GM06990 (cell line): ENCODE measurements around the gene HAPSTR1.

Source experiments
- DNase-seq: peaks from one replicate; pipeline ENCODE4 v3.0.0-alpha.2; 2011; ENCODE audit not compliant: insufficient read length; ENCODE audit errors: extremely low read depth
- H3K27me3 ChIP-seq: replicated peaks from 2 replicates; pipeline ENCODE4 v1.6.0; 2011; ENCODE audit warnings: low read length; ENCODE audit not compliant: control insufficient read depth, insufficient read depth
- H3K36me3 ChIP-seq: 2 replicates; pipeline ENCODE4 v1.5.1; 2011; ENCODE audit warnings: low read length; ENCODE audit not compliant: control insufficient read depth, insufficient read depth
- H3K4me3 ChIP-seq: replicated peaks from 2 replicates; pipeline ENCODE4 v1.5.1; 2011; ENCODE audit warnings: low read depth, mild to moderate bottlenecking, control low read depth, low read length
- TF ChIP-seq, protein P1 (sequence below): IDR thresholded peaks from 2 replicates; pipeline ENCODE4 v1.5.1; 2011; ENCODE audit warnings: low read length, control low read depth, mild to moderate bottlenecking, inconsistent platforms; ENCODE audit not compliant: insufficient read depth, poor library complexity, severe bottlenecking

Gene HAPSTR1

DNA sequence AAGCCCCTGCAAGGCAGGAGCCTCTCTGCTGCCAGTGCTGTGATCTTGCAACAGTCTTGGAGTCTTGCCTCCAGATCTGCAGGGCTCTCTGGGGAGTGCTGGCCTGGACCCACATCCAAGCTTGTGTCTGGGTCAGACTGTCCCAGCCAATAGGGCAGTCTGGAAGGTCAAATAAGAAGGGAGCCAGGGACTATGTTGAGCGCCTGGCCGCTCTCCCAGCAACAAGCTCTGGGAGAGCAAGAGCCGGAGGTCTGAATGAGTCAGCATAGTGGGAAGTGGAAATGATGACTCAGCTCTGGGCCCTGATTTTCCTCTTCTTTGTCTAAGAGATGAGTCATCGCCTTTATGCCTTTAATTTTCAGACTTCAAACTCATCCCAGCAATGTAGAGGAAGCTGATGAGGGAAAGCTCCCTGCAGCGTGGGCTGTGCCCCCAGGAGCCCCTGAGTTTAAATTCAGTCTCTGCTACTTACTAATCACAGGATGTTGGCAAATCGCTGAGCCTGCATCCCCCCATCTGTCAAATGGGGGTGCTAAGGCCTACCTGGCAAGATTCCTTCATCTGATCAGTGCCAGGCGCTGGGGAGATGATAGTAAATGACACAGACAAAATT, 43.6 kb upstream of the HAPSTR1 start:
- TF ChIP-seq, protein P1, sequence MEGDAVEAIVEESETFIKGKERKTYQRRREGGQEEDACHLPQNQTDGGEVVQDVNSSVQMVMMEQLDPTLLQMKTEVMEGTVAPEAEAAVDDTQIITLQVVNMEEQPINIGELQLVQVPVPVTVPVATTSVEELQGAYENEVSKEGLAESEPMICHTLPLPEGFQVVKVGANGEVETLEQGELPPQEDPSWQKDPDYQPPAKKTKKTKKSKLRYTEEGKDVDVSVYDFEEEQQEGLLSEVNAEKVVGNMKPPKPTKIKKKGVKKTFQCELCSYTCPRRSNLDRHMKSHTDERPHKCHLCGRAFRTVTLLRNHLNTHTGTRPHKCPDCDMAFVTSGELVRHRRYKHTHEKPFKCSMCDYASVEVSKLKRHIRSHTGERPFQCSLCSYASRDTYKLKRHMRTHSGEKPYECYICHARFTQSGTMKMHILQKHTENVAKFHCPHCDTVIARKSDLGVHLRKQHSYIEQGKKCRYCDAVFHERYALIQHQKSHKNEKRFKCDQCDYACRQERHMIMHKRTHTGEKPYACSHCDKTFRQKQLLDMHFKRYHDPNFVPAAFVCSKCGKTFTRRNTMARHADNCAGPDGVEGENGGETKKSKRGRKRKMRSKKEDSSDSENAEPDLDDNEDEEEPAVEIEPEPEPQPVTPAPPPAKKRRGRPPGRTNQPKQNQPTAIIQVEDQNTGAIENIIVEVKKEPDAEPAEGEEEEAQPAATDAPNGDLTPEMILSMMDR: no peak
- peak; percentile 67 for DNase-seq
- H3K36me3 ChIP-seq: no peaks in the 10 kb centered on the region
- no peaks in the 10 kb centered on the region for H3K27me3 ChIP-seq
- H3K4me3 ChIP-seq: no peak overlapping the region

DNA sequence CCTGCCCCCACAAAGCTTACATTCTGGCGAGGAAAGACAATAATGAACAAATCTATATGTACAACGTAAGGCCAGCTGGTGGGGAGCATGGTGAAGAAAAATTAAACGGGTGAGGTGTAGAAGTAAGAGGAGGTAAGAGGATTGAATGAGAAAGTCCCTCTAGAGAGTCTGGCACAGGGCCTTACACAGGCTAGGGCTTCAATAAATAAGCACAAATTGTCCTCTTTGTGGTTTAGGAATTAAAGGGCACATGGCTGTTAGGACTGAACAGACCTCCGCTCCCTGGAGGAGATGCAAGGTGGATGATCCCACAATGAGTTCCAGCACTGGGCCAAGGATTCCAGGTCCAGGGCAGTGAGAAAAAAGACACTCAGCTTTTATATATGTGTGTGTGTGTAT, 43.1 kb upstream of the HAPSTR1 start:
- no peak for DNase-seq
- H3K36me3 ChIP-seq: no peaks in the 10 kb centered on the region
- H3K27me3 ChIP-seq: no peaks in the 10 kb centered on the region
- TF ChIP-seq, protein P1: no peak
- no peak overlapping the region for H3K4me3 ChIP-seq

DNA sequence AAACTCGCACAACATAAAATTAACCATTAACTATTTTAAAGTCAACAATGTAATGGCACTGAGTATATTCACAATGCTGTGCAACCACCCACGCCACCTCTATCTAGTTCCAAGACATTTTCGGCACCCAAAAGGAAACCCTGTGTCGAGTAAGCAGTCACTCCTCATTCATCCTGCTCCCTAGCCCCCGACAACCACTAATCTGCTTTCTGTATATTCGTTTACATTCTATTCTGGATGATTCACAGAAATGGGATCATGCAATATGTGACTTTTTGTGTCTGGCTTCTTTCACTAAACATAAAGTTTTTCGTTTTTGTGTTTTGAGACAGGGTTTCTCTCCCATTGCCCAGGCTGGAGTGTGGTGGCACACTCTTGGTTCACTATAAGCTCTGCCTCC, 42.2 kb upstream of the HAPSTR1 start:
- Histone ChIP-seq H3K36me3 (no peaks in the 10 kb centered on the region), H3K4me3 (no peak overlapping the region), H3K27me3 (no peaks in the 10 kb centered on the region)
- DNase-seq: no peak
- TF ChIP-seq, protein P1: no peak

DNA sequence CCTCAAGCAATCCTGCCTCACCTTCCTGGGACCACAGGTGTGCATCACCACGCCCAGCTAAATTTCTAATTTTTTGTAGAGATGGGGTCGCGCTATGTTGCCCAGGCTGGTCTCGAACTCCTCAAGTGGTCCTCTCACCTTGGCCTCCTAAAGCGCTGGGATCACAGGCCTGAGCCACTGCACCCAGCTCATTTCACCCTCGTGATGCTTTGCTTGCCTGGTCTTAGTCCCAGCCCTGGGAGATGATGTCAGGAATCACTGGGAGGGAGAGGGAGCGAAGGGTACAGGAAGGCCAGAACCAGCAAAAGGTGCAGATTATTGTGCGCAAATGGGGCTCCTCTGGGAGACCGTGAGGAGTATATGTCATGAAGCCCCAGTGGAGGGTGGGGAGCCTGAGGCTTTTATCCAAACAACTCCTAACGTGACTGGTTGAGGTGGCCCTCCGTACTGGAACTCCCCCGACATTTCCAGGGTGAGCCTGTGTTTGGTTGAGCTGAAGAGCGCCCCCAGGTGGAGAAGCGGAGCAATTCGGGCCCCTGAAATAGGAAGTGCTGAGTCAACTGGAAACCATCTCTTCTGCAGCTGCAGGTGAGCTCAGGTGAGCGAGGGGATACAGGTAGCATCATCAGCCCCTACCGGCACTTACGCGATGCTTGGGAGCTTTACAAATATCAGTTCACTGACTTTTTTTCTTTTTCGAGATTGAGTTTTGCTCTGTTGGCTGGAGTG, 41.2 kb upstream of the HAPSTR1 start:
- no peak overlapping the region for H3K4me3 ChIP-seq
- TF ChIP-seq, protein P1: peak; percentile 67
- H3K36me3 ChIP-seq: no peaks in the 10 kb centered on the region
- no peaks in the 10 kb centered on the region for H3K27me3 ChIP-seq
- peak; percentile 24 for DNase-seq

DNA sequence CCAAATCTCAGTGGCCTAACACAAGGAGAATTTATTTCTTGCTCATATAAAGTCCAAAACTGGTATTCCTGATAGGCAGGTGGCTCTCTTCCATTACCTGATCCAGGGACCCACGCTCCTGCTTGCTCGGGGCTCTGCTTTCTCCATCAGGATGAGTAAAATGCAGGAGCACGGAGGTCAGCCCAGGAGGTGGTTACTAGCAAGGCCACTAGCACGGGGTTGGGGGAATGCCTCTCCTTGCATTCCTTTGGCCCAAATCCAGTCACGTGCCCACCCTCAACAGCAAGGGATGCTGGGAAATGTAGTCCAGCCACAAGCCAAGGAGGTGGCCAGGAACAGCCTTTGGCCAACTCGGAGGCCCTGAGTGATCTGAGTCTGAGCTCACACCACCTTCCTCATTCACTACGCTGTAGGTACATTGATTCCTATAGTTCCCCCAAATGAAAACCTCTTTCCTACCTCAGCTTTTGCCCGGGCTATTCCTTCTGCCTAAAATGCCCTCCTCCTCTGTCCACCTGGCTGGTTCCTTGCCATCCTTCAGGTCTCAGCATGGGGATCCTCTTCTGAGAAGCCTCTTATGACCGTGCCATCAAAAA, 38.3 kb upstream of the HAPSTR1 start:
- TF ChIP-seq, protein P1: no peak
- Histone ChIP-seq H3K36me3 (no peaks in the 10 kb centered on the region), H3K4me3 (no peak overlapping the region), H3K27me3 (no peaks in the 10 kb centered on the region)
- DNase-seq: no peak
